TTC549 (cell line): Measurements from ENCODE around the gene ARL6IP5.

Experiments used
- FAIRE-seq: peaks from 2 replicates; lab custom pipeline; 2012; peaks lifted over from hg19 to GRCh38; lab: Jason Lieb, UNC

ARL6IP5 gene

DNA sequence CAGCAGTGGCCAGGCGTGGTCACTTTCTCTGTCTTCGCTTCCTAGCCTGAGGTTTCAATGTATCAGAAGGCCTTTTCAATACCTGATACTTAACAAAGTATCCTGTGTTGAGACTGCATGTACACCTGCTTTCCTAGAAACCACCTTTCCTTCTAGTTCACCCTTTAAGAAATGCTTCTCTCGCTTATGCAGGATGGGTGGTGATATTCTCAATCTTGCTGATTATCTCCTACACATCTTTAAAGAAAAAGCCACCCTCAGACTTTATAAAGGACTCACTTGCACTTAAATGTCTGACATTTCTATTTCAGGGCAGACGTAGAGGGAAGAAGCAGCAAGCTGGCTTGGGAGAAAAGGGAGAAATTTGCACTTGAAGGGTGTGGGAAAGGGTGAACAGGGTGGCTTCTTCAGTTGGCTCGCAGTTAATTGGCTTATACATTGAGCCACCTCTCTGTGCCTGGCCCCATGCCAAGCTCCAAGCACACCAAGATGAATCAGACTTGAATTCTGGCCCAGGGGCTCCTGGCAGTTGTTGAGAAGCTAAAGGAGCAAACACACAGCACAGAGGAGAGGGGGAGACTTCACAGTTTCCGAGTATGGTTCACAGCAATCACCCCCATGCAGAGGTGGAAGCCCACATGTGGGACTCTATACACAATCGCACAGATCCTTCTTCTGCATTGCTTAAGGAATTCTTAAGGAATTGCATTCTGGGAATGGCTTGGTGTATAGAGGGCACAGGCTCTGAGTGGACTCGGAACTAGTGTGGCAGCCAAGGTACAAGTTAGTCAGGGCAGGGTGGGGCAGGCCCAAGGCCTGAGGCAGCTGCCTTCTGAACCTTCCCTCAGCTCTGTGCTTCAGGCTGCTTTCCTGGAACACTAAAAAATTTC lies 1.3 kb downstream of the ARL6IP5 start:
- FAIRE-seq: no peak

DNA sequence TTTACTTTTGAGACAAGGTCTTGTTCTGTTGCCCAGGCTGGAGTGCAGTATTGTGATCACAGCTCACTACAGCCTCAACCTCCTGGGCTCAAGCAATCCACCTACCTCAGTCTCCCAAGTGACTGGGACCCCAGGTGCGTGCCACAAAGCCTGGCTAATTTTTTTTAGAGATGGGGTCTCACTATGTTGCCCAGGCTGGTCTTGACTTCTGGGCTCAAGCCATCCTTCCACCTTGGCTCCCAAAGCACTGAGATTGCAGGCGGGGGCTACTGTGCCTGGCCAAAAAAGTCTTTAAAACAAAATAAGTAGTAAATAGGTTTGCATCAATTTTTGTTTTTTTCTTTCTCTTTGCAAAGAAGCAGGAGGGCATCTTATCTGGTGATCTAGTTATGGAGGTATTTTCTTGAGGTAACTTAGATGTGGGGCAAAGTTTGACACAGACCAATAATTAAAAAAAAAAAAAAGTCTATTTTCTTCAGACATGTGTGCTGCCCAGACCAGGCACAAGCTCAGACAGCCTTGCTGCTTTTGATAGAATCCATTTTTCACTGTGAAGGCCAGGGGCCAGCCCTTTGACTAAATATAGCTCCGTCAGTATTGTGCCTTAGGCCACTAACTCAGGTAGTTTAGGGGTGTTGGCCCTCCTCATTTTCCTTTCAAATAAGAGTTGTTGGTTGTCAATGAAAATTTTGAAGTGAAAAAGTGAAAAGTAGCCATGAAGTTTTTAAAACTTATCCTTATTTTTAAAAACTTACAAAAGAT lies 2.5 kb downstream of the ARL6IP5 start:
- FAIRE-seq: no peak

DNA sequence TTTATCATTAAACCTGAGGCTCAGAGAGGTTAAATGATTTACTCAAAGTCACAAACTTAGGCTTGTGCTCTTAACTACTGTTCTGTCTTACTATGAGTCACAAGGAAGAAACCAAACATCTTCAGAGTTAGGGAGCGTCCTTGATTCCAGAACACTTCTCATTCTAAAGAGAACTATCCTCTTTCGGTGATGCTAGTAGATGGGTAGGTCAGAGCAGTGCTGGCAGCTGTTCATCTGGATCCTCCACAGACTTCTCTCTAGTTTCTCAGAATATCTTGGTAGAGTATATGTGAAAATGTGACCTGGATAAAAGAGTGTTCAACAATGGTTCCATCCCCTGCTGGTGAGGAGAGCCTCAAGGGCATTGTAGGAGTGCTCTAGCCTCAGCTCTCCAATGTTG lies 3.3 kb downstream of the ARL6IP5 start:
- FAIRE-seq: no peak

DNA sequence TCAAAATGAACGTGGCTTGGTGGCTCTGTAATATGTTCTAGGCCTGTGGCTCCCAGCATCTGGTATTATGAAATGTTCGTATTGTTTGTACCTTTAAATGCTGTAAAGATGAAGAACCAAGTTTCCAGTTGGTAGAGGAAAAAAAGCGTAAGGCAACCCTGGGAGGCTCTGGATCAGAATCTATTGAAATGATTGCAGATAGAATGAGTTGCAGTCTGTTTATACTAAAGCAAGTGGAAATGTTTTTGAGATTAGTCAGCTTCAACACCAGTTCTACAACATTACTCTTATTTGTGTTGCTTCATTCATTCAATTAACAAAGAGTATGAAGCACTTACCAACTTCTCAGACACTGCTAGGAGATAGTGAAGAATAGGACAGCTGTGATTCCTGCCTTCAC lies 5.3 kb downstream of the ARL6IP5 start:
- FAIRE-seq: no peak

DNA sequence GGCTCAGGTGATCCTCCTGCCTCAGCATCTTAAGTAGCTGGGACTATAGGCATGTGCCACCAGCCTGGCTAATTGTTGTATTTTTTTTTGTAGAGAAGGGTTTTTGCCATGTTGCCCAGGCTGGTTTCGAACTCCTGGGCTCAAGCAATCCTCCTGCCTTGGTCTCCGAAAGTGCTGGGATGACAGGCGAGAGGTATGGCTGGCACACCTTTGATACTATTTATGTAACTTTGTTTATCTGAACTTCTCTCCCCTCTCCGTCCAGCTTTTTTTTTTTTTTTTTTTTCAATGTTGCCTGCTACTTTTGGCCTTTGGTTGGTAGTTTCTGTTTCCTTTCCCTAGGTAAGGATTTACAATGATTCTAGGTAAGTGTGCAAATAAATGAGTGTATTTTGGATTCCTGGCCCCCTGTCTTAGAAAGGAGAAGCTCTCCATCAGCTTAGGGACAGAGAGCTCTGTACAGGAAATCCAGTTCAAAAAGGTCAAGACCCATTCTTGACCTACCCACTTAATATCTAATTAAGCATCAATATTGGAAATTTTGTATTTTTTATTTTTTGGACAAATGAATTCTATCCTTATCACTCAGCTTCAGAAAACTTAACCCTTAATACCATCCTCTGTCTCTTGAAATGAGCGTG lies 6.8 kb downstream of the ARL6IP5 start:
- no peak for FAIRE-seq

DNA sequence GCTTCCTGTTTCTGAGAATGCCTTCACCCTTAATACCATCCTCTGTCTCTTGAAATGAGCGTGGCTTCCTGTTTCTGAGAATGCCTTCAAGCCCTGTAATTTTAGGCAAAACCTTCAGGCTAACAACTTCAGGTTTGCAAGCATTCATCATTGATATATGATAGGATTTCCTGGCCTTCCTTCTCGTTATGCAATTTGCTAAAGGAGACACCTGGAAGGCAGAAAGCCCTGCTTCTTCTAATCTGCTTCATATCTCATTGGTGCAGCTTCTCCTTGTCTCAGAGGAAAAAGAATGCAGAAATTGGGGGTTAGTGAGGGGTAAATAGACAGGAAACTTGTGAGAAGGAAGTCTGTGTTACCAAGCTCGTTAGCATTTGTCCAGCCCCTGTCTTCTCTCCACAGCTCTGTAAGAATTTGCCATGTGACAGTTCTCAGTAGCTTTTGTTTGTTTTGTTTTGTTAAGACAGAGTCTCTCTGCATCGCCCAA lies 7.3 kb downstream of the ARL6IP5 start:
- FAIRE-seq: no peak

DNA sequence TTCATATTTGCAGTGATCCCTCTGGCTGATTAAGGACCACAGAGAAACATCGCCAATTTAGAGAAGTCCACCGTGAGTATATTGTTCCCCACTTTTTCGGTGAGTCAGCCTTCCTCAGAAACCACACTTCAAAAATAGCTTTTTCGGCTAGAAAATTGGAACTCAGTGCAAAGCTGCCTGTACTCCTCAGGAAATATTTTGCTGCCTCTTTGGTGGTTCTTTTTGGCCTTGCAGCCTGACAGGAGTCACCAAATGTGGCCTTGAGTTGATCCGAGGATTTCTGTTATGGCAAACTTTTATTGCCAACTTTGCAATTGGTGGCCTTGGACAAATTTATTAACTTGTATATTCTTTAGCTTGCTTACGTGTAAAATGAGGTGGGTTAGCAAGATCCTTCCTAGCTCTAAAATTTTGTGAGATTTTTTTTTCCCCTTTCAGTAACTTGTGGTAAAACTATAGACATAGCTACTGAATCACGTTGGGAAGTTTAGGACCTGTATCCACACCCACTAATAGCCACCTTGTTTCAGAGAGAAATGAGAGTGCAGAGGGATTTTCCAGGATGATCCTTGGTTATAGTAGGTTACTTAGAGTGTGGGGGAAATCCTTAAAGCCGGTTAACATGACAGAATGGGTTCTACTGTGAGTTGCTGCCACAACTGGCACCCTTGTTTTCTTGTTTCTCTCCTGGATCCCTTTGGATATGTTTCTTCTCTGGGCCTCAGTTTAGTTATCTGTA lies 9.9 kb downstream of the ARL6IP5 start:
- FAIRE-seq: no peak

DNA sequence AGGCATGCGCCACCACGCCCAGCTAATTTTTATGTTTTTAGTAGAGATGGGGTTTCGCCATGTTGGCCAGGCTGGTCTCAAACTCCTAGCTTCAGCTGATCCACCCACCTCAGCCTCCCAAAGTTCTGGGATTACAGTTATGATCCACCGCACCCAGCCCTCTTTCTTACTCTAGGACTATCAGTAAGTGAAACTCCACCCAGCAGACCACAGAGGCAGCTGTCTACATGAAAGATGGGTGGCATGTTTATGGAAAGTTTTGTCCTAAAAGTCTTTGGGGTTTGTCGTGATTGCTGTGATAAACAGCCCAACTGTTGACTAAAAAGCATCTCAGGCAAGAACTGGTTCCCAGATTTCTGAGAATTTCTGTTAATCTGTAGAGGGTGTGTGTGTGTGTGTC lies 10.9 kb downstream of the ARL6IP5 start:
- no peak for FAIRE-seq

DNA sequence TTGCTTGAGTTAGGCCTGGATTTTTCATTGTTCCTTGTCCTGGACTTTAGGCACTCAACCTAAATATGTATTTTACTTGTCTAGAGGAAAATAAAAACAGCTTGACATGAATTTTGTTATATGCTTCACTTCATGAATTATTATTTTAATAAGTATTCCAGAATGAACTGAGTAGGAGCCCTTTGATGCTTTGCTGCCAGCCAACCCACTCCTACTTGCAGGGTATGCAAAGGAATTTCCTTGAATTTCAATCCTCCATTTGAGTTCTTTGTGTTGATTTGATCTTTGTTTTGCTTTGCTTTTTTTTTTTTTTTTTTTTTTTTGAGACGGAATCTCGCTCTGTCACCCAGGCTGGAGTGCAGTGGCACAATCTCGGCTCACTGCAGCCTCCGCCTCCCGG lies 11.6 kb downstream of the ARL6IP5 start:
- FAIRE-seq: no peak

DNA sequence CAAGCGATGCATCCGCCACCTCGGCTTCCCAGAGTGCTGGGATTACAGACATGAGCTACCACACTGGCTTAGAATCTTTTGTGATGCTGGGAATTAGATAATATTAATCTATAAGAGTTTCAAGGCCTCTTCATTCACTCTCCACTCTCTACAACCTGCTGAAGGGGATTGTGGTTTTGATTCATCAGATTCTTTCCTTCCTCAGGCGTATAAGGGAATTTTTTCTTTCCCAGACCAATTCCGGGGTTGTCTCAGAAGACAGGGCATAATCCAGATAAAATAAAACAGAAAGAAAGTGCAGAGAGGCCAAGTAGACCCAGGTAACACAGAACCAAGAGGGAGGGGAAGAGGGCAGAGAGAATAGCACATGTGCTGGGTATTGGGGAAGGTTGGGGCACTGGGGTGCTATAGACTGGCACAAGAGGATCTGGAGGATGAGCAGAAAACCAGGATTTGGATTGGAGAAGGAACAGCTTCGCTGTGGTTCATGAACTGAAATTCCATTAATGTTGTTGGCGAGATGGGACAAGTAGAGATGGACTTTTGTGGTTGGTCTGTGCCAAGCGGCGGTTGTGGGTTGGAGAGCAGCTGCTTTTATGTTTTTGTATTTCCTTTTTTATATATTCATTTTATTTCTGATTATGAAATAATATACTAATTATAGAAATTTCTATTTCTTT lies 12.8 kb downstream of the ARL6IP5 start:
- FAIRE-seq: no peak

DNA sequence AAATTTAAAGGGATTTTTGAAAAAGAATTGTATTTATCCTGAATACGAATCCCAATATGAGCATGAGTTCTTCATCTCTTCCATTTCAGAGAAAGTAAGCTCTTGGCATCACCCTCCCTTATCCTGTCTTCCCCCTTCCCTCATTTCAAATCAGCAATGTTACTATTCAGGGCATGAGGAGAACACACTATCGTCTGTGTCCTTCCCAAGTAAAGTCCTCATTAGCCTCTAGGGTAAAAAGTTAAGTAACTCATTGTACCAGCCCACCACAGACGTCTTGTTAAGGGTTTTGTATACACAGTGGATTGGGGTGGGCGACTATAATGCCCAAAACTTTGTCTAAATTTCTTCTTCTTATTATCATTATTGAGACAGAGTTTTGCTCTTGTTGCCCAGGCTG lies 14.8 kb downstream of the ARL6IP5 start:
- no peak for FAIRE-seq

DNA sequence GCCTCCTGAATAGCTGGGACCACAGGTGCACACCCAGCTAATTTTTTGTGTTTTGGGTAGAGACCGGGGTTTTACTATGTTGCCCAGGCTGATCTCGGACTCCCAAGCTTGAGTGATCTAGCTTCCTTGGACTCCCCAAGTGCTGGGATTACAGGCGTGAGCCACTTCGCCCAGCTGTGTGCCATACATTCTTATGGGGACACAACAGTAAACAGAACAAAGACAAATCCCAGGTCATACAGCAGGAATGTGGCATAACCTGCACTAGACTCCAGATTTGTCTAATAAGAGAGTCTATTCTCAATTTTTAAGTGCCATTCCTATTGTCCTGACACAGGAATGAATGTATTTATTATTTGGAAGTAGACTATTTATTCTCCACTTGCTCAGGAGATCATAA lies 17.6 kb downstream of the ARL6IP5 start:
- FAIRE-seq: no peak

DNA sequence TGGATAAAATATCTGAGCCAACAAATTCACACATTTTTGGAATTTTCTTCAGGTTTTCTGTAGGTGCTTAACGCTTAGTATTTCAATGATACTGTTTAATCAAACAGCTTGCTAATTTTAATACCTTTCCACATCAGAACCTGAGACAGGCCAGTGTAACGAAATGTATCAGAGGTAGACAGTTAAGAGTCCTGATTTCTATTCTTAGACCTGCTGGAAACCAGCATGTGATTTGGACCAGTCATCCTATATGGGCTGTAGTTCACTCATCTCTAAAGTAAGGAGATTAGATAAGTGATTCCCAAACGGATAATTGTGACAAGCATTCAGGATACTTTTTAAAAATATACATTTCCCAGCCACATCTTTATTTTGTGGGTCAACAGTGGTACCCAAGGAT lies 18.4 kb downstream of the ARL6IP5 start:
- FAIRE-seq: no peak

DNA sequence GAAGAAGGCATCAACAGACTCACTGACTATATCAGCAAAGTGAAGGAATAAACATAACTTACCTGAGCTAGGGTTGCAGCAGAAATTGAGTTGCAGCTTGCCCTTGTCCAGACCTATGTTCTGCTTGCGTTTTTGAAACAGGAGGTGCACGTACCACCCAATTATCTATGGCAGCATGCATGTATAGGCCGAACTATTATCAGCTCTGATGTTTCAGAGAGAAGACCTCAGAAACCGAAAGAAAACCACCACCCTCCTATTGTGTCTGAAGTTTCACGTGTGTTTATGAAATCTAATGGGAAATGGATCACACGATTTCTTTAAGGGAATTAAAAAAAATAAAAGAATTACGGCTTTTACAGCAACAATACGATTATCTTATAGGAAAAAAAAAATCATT lies 19.8 kb downstream of the ARL6IP5 start:
- no peak for FAIRE-seq

DNA sequence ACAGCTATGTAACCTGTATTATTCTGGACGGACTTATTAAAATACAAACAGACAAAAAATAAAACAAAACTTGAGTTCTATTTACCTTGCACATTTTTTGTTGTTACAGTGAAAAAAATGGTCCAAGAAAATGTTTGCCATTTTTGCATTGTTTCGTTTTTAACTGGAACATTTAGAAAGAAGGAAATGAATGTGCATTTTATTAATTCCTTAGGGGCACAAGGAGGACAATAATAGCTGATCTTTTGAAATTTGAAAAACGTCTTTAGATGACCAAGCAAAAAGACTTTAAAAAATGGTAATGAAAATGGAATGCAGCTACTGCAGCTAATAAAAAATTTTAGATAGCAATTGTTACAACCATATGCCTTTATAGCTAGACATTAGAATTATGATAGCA lies 20.6 kb downstream of the ARL6IP5 start:
- no peak for FAIRE-seq

DNA sequence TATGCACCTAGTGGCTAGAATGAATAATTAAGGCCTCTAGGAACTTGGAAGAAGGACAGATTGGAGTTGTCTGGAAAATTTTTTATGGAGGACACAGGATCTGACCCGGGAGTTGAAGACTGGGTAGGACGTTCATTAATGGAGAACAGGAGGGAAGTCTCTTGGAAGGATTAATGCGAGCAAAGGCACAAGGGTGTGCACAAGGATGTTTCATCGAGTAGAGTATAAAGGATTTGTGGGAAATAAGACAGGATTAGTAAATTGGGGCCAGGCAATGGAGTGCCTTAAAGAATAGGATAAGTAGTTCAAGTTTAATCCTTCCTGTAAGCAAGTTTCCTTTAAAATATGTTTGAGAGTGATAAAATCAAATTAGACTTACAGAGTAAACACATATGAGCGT lies 23.1 kb downstream of the ARL6IP5 start:
- no peak for FAIRE-seq

DNA sequence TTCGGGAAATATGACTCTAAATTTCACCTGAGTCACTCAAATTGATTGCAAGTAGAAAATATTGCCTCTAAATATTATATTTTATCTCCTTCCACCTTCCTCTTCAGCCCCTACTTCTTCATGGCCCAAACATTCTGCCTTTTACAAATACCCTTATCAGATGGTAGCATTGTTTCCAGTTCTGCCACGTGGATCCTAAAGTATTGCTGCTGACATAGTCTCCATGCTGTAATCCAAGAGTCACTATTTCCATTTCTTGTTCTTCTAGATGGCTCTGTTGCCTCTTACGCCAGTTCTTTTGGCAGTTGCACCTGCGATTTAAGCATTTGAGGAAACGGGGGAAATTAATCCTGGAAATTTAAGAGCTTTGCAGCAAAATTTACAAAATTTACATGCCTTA lies 24.1 kb downstream of the ARL6IP5 start:
- no peak for FAIRE-seq

DNA sequence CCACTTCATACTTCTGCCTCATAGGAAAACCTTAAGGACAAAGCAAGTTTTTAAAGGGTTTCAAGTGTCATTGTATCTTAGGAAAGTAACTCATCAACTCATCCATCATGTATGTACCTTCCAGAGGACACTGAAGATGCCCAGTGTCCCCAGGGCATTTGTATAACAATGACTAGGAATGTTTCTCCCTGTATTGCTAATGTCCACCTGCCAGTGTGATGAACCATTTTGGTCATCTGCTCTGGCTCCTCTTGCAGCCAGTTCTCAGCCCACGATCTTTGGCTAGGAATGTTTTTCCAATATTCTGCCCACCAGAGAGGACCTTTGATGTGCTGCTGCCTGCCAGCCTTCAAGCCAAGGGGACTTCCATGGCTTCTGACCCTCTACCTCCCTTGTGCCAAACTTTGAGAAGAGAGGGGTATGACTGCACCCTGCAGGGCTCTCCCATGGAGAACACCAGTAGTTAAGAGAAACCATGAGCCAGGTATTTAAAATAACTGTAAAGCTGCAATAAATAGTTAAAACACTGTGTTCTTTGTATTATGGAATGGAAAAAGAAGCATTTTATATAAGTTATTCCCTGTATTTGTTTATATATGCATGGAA lies 26.3 kb downstream of the ARL6IP5 start:
- no peak for FAIRE-seq

DNA sequence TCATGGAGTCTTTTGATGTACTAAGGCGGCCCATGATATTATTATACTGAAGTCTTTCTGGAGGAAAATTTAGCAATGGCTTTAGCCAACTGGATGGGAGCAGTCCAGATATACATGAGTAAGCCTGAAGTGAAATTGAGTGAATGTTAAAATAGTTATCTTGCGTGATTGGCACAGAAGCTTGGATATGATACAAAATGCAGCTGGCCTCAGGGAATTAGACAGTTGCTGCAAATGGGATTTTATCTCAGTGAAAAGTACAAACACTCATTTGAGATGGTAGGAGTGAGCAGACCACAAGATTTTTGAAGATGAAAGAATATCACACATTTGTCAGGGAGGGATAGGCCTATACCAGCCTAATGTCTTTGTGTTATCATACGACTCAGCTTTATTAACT lies 28.8 kb downstream of the ARL6IP5 start:
- no peak for FAIRE-seq

DNA sequence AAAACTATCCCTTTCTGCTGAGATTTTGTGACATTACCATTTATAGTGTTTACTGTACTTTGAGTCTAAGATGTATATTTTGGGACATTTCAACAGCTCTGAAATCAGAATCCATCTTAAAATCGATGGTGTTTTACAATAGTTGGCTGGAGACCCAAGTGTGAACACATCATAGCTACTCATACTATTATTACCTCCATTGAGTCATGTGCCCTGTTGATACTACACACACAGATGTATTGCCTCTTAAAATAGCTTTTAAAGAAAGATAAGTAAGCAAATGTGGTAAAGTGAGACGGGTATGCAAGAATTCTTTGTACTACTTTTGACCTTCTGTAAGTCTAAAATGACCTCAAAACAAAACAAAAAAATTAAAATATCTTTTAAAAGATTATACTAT lies 31.0 kb downstream of the ARL6IP5 start:
- FAIRE-seq: no peak

DNA sequence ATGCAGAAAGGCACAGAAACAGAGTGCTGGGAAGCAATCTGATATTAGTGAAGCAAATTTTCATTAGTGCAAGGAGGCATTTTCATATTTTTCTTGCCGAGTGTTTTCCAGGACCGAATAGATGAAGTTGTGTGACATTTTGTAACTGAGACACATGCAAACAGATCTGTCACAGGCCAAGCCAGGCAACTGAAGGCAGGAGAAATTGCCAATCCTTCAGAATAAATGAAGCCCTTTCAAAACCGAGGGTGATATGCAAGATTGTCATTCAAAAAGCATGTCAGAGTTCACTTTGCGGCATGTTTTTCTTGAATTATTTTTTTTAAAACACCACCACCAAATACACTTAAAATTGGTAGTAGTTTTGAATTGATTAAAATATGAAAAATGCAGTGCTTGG lies 31.4 kb downstream of the ARL6IP5 start:
- no peak for FAIRE-seq
